NCI-H446 treated with DMSO at 0.1 percent for 48 hours (cell line): Measurements from ENCODE around the gene ZIC1.

ENCODE experiments used
- DNase-seq: peaks from one replicate; lab custom pipeline; 2025; lab: John Stamatoyannopoulos, UW

ZIC1 gene

GRCh38 chr3:147410116-147410525 lies 956 bp downstream of the ZIC1 start:
- no peak for DNase-seq

- no peak for DNase-seq
Observed at GRCh38 chr3:147410526-147411237, 1.5 kb downstream of the ZIC1 start.

- DNase-seq, result no peak
Observed at GRCh38 chr3:147411238-147411814, 2.2 kb downstream of the ZIC1 start.

GRCh38 chr3:147411815-147412241 lies 2.7 kb downstream of the ZIC1 start:
- no peak for DNase-seq

- no peak for DNase-seq
Observed at GRCh38 chr3:147412261-147412916, 3.2 kb downstream of the ZIC1 start.

- DNase-seq, result no peak
Observed at GRCh38 chr3:147412917-147413685, 3.9 kb downstream of the ZIC1 start.

- no peak for DNase-seq
Observed at GRCh38 chr3:147413686-147414389, 4.7 kb downstream of the ZIC1 start.

- DNase-seq, result no peak
Observed at GRCh38 chr3:147414390-147415138, 5.4 kb downstream of the ZIC1 start.

- no peak for DNase-seq
Observed at GRCh38 chr3:147415286-147415685, 6.1 kb downstream of the ZIC1 start.

GRCh38 chr3:147415874-147416273 lies 6.7 kb downstream of the ZIC1 start:
- no peak for DNase-seq

- no peak for DNase-seq
Observed at GRCh38 chr3:147416931-147417330, 7.8 kb downstream of the ZIC1 start.

- no peak for DNase-seq
Observed at GRCh38 chr3:147417551-147418295, 8.6 kb downstream of the ZIC1 start.

- DNase-seq, result no peak
Observed at GRCh38 chr3:147418371-147418781, 9.2 kb downstream of the ZIC1 start.

- DNase-seq, result no peak
Observed at GRCh38 chr3:147418808-147419701, 9.9 kb downstream of the ZIC1 start.

- DNase-seq, result no peak
Observed at GRCh38 chr3:147419781-147420224, 10.6 kb downstream of the ZIC1 start.

GRCh38 chr3:147420353-147421183 lies 11.4 kb downstream of the ZIC1 start:
- no peak for DNase-seq

GRCh38 chr3:147421184-147421912 lies 12.2 kb downstream of the ZIC1 start:
- DNase-seq, result no peak

GRCh38 chr3:147422196-147422595 lies 13.0 kb downstream of the ZIC1 start:
- DNase-seq, result no peak
